SK-N-SH (cell line): Measurements from ENCODE around the gene PXDC1.

Experiments used
- CHD2 ChIP-seq: fragments of 150-350 bp; IDR thresholded peaks from 2 replicates; pipeline ENCODE4 v1.6.1; 2018; ENCODE audit warnings: low read length; ENCODE audit not compliant: partially characterized antibody
- FOXM1 ChIP-seq: IDR thresholded peaks from 2 replicates; pipeline ENCODE4 v1.4.0; 2012; ENCODE audit warnings: low read depth, mild to moderate bottlenecking
- MXI1 ChIP-seq: IDR thresholded peaks from 2 replicates; pipeline ENCODE4 v1.6.1; 2012; ENCODE audit warnings: mild to moderate bottlenecking, low read depth, low read length, improper control_type of control experiment
- RAD21 ChIP-seq: IDR thresholded peaks from 2 replicates; pipeline ENCODE4 v1.6.1; 2012; ENCODE audit warnings: mild to moderate bottlenecking, low read length
- RFX5 ChIP-seq: IDR thresholded peaks from 2 replicates; pipeline ENCODE4 v1.6.1; 2012; ENCODE audit warnings: mild to moderate bottlenecking, improper control_type of control experiment, low read length
- SMC3 ChIP-seq: IDR thresholded peaks from 2 replicates; pipeline ENCODE4 v1.6.1; 2012; ENCODE audit warnings: low read depth, low read length, improper control_type of control experiment
- TAF1 ChIP-seq: IDR thresholded peaks from 2 replicates; pipeline ENCODE4 v1.6.1; 2012; ENCODE audit warnings: low read depth, mild to moderate bottlenecking, low read length, moderate library complexity, borderline replicate concordance
- USF2 ChIP-seq: fragments of 150-350 bp; IDR thresholded peaks from 2 replicates; pipeline ENCODE4 v1.6.1; 2017; ENCODE audit warnings: antibody characterized with exemption, low read length, low read depth, borderline replicate concordance
- YY1 ChIP-seq: IDR thresholded peaks from 2 replicates; pipeline ENCODE4 v1.4.0; 2012; ENCODE audit warnings: low read depth, mild to moderate bottlenecking
- TF ChIP-seq, protein P1 (sequence below): fragments of 200-600 bp; sonication (generic); IDR thresholded peaks from 2 replicates; pipeline ENCODE4 v1.6.1; 2017; ENCODE audit warnings: antibody characterized with exemption, mild to moderate bottlenecking, moderate library complexity
- TF ChIP-seq, protein P2 (sequence below): IDR thresholded peaks from 2 replicates; pipeline ENCODE4 v1.4.0; 2012; ENCODE audit warnings: low read depth, borderline replicate concordance
- TF ChIP-seq, protein P3 (sequence below): IDR thresholded peaks from 2 replicates; pipeline ENCODE4 v1.6.1; 2012; ENCODE audit warnings: mild to moderate bottlenecking, low read depth, low read length, moderate library complexity

DNA sequence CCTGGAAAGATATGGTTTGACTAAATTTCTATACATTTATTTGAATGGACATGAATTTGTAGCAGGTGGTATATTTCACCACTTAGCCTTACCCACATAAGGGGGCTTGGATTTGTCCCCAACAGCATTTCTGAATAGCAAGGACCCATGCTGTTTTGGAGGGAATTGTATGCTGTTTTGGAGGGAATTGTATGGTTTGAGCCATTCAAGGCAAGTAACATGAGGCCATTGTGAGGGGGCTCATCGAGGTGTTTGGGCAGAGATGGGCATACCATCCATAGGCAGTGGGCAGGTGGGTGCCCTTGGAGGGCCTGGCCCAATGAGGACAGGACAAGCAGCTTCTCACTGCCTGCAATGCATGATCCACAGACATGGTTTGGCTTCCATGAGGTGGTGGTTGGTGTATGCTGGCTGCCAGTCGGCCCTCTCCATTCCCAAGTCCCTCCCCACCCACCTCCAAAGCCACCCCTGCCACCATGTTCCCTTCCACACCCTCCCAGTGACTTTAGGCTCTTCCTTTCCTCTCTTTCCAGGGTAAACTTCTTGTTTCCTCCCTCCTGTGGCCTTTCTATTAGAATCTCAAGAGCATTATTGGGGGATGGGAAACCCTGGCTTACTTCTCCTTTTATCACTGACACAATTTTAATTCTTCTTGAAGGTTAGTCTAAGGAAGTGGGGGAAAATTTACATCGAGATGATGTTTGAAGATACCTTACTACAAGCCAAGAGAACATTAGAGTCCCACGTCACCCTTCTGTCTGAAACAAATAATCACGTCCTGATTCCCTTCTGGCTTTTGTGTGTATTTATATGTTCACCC is 13.2 kb upstream of the PXDC1 start:
- no peak for TF ChIP-seq MXI1
- TF ChIP-seq CHD2 = no peak
- TF ChIP-seq, protein P1, sequence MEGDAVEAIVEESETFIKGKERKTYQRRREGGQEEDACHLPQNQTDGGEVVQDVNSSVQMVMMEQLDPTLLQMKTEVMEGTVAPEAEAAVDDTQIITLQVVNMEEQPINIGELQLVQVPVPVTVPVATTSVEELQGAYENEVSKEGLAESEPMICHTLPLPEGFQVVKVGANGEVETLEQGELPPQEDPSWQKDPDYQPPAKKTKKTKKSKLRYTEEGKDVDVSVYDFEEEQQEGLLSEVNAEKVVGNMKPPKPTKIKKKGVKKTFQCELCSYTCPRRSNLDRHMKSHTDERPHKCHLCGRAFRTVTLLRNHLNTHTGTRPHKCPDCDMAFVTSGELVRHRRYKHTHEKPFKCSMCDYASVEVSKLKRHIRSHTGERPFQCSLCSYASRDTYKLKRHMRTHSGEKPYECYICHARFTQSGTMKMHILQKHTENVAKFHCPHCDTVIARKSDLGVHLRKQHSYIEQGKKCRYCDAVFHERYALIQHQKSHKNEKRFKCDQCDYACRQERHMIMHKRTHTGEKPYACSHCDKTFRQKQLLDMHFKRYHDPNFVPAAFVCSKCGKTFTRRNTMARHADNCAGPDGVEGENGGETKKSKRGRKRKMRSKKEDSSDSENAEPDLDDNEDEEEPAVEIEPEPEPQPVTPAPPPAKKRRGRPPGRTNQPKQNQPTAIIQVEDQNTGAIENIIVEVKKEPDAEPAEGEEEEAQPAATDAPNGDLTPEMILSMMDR = no peak
- TF ChIP-seq, protein P2, sequence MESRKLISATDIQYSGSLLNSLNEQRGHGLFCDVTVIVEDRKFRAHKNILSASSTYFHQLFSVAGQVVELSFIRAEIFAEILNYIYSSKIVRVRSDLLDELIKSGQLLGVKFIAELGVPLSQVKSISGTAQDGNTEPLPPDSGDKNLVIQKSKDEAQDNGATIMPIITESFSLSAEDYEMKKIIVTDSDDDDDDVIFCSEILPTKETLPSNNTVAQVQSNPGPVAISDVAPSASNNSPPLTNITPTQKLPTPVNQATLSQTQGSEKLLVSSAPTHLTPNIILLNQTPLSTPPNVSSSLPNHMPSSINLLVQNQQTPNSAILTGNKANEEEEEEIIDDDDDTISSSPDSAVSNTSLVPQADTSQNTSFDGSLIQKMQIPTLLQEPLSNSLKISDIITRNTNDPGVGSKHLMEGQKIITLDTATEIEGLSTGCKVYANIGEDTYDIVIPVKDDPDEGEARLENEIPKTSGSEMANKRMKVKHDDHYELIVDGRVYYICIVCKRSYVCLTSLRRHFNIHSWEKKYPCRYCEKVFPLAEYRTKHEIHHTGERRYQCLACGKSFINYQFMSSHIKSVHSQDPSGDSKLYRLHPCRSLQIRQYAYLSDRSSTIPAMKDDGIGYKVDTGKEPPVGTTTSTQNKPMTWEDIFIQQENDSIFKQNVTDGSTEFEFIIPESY = no peak
- no peak for TF ChIP-seq YY1
- TF ChIP-seq RFX5 = no peak
- TF ChIP-seq USF2 = no peak
- TF ChIP-seq RAD21 = no peak
- TF ChIP-seq TAF1 = no peak
- TF ChIP-seq, protein P3, sequence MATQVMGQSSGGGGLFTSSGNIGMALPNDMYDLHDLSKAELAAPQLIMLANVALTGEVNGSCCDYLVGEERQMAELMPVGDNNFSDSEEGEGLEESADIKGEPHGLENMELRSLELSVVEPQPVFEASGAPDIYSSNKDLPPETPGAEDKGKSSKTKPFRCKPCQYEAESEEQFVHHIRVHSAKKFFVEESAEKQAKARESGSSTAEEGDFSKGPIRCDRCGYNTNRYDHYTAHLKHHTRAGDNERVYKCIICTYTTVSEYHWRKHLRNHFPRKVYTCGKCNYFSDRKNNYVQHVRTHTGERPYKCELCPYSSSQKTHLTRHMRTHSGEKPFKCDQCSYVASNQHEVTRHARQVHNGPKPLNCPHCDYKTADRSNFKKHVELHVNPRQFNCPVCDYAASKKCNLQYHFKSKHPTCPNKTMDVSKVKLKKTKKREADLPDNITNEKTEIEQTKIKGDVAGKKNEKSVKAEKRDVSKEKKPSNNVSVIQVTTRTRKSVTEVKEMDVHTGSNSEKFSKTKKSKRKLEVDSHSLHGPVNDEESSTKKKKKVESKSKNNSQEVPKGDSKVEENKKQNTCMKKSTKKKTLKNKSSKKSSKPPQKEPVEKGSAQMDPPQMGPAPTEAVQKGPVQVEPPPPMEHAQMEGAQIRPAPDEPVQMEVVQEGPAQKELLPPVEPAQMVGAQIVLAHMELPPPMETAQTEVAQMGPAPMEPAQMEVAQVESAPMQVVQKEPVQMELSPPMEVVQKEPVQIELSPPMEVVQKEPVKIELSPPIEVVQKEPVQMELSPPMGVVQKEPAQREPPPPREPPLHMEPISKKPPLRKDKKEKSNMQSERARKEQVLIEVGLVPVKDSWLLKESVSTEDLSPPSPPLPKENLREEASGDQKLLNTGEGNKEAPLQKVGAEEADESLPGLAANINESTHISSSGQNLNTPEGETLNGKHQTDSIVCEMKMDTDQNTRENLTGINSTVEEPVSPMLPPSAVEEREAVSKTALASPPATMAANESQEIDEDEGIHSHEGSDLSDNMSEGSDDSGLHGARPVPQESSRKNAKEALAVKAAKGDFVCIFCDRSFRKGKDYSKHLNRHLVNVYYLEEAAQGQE = no peak
- no peak for TF ChIP-seq FOXM1
- no peak for TF ChIP-seq SMC3
